GM10248 (cell line): Measurements from ENCODE around the gene SERHL2.
"Not testable (repeated sequence)": the region's sequence is repeated elsewhere in the genome, so short reads cannot be mapped to it uniquely, and the experiment has no call there.

Experiments
- CTCF ChIA-PET: fragments of 300-600 bp; sonication (Branson Sonifier 250); formaldehyde crosslinking; extraction: SDS; loops from one replicate; lab custom pipeline; 2021; ENCODE audit warnings: antibody characterized with exemption; lab: Yijun Ruan, JAX
- POLR2A ChIA-PET: fragments of 350-650 bp; sonication (Branson Sonifier 250); formaldehyde crosslinking; extraction: SDS; loops from one replicate; lab custom pipeline; 2020; ENCODE audit warnings: antibody characterized with exemption; lab: Yijun Ruan, JAX
- DNase-seq: peaks from one replicate; pipeline ENCODE4 v3.0.0; 2012; ENCODE audit errors: extremely low spot score
- TF ChIP-seq, protein P1 (sequence below): IDR thresholded peaks from 2 replicates; pipeline ENCODE4 v1.5.1; 2012; ENCODE audit warnings: mild to moderate bottlenecking, low read depth; ENCODE audit errors: extremely low read depth, missing control alignments, control extremely low read depth

The SERHL2 gene

GRCh38 chr22:42515896-42516295 is 37.9 kb upstream of the SERHL2 start:
- POLR2A ChIA-PET = no interaction called here
- CTCF ChIA-PET = no interaction called here
- DNase-seq = no peak
- TF ChIP-seq, protein P1, sequence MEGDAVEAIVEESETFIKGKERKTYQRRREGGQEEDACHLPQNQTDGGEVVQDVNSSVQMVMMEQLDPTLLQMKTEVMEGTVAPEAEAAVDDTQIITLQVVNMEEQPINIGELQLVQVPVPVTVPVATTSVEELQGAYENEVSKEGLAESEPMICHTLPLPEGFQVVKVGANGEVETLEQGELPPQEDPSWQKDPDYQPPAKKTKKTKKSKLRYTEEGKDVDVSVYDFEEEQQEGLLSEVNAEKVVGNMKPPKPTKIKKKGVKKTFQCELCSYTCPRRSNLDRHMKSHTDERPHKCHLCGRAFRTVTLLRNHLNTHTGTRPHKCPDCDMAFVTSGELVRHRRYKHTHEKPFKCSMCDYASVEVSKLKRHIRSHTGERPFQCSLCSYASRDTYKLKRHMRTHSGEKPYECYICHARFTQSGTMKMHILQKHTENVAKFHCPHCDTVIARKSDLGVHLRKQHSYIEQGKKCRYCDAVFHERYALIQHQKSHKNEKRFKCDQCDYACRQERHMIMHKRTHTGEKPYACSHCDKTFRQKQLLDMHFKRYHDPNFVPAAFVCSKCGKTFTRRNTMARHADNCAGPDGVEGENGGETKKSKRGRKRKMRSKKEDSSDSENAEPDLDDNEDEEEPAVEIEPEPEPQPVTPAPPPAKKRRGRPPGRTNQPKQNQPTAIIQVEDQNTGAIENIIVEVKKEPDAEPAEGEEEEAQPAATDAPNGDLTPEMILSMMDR = no peak

GRCh38 chr22:42517103-42517502 is 36.7 kb upstream of the SERHL2 start:
- ChIA-PET POLR2A (interaction anchor here (0.7 kb wide), 1 partner anchor 350 kb away, joined by 6 read pairs; no protein-coding TSS in a partner anchor), CTCF (interaction anchor here (0.6 to 1.2 kb wide), 2 partner anchors 45 to 749 kb away, joined by 3 read pairs; no protein-coding TSS in a partner anchor)
- DNase-seq = not testable (repeated sequence)

GRCh38 chr22:42518638-42519524 is 34.9 kb upstream of the SERHL2 start:
- ChIA-PET POLR2A (interaction anchor here (0.5 kb wide), 1 partner anchor 496 kb away, joined by 3 read pairs; the partner anchor contains the start of gene PACSIN2), CTCF (interaction anchor here (1.2 kb wide), 1 partner anchor 43 kb away, joined by 3 read pairs; no protein-coding TSS in a partner anchor)
- DNase-seq = not testable (repeated sequence)

DNA sequence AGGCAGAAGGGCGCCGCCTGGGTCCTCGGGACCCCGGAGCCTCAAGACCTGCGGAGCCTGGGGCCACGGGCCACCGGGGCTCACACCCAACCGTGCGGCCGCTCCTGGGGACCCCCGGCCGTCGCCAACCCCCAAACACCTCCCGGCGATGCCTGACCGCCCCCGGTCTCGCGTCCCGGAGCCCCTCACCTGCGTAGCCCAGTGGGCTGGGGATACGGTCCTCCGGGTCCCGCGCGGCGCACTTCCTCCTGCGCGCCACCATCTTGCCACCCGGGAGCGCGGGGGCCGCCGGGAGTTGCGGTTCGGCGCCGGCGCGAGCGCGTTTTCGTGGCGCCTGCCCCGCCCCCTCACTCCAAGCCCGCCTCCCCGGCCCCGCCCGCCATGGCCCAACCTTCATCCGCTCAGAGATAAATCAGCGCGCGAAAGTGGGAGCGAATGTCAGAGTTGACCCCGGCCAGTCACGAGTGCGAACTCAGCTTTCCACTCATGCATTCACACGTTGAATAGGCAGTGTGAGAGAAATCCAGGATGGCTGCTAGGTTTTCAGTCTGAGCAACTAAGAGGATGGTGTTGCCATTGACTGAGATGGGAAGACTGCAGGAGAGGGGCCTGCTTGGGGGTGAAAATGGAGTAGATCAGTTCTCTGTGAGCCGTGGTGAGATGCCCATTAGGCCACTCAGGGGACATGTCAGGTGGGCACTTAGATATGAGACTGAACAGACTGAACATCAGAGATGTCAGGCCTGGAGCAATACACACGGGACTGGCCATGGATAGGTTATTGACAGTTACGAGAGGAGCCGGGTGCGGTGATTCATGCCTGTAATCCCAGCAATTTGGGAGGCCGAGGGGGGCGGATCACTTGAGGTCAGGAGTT is 34.0 kb upstream of the SERHL2 start, which contains the start of gene RRP7A:
TSS of gene RRP7A (minus strand) at position 272 of the 877 bp plus-strand sequence. CDS start at position 262, 10 bp downstream.
- ChIA-PET CTCF (interaction anchor here (1.2 kb wide), 1 partner anchor 14 kb away, joined by 3 read pairs; no protein-coding TSS in a partner anchor), POLR2A (no interaction called here)
- TF ChIP-seq, protein P1 = no peak
- DNase-seq = peak; percentile 87

GRCh38 chr22:42521228-42521546 is 32.6 kb upstream of the SERHL2 start:
- ChIA-PET CTCF (no interaction called here), POLR2A (no interaction called here)
- no peak for DNase-seq
- TF ChIP-seq, protein P1 = no peak

DNA sequence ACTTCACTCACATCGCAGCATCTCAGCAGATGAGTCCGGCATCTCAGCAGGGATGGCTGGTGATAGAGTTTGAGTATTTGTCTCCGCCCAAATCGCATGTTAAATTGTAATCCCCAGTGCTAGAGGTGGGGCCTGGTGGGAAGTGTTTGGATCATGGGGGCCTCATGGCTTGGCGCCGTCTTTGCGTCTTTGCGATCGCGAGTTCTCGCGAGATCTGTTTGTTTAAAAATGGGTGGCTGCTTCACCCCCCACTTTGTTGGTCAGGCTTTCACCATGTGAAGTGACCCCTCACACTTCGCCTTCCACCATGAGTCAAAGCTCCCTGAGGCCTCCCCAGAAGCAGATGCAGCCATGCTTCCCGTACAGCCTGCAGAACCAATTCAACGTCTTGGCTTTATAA is 31.2 kb upstream of the SERHL2 start:
- TF ChIP-seq, protein P1 = no peak
- ChIA-PET CTCF (no interaction called here), POLR2A (no interaction called here)
- DNase-seq = no peak

DNA sequence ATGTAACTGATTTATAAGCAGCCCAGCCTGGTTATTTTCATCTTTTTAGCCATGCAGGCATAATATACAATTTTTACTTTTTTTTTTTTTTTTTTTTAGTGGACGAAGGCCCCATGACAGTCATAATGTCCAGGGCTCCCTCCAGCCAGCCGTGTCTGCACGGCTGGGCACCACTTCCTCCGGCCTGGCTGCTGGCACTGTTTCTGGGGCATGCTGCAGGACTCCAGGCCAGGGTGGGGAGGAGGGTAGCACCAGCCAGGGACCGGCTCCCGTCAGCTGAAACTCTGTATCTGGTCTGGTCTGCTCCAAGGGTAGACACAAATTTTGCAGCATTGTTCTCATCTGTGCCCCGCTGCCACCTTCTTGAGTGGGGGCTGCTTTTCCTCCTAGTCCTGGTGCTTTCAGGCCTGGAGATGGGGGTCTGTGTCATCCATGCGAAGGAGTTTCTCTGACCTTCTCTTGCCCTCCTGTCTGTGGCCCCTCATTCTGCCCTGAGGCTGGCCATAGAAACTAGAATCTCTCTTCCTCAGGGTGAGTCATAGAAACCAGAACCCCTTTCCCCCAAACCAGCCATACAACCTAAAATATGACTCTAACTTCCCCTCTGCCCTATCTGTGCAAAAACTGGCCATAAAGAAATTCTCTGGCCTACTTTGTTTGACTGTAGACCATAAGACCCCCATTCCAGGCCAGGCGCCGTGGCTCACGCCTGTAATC is 25.0 kb upstream of the SERHL2 start:
- ChIA-PET POLR2A (no interaction called here), CTCF (no interaction called here)
- TF ChIP-seq, protein P1 = no peak
- no peak for DNase-seq

DNA sequence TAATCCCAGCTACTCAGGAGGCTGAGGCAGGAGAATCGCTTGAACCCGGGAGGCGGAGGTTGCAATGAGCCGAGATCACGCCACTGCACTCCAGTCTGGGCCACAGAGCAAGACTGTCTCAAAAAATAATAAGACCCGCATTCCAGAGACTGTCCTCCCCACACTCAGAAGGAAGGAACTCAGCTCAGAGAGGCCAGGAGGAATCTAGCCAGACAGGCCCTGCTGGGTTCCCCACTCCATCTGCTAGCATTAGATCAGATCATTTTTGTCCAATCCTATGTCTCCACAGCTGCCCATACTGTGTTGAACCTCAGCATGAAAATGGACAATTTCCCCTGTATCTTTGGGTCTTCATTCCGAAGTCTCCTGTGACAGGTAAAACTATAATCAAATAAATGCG is 24.3 kb upstream of the SERHL2 start:
- CTCF ChIA-PET = not testable (repeated sequence)

DNA sequence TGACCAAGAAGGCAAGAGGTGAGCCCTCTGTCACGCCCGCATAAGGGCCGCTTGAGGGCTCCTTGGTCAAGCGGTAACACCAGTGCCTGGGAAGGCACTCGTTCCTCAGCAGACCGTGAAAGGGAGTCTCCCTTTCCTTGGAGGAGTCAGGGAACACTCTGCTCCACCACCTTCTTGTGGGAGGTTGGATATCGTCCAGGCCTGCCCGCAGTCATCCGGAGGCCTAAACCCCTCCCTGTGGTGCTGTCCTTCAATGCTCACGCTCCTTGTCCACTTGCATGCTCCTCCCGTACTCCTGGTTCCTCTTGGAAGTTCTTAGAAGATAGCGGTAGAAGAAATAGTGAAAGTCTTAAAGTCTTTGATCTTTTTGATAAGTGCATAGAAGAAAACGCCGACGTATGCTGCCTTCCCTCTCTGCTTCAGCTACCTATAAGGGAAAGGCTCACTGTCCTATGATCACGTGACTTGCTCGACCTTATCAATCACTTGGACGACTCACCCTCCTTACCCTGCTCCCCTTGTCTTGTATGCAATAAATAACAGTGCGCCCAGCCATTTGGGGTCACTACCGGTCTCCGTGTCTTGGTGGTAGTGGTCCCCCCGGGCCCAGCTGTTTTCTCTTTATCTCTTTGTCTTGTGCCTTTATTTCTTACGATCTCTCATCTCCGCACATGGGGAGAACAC is 22.2 kb upstream of the SERHL2 start:
- CTCF ChIA-PET = interaction anchor here (1.0 kb wide), 2 partner anchors 31 to 362 kb away, joined by 3 read pairs; no protein-coding TSS in a partner anchor
- POLR2A ChIA-PET, DNase-seq: not testable (repeated sequence)

More for the DNA sequence above, 24.3 kb upstream of the SERHL2 start:
- DNase-seq, POLR2A ChIA-PET: not testable (repeated sequence)
